ENCODE data around the gene MMRN2.

Gene MMRN2

DNA sequence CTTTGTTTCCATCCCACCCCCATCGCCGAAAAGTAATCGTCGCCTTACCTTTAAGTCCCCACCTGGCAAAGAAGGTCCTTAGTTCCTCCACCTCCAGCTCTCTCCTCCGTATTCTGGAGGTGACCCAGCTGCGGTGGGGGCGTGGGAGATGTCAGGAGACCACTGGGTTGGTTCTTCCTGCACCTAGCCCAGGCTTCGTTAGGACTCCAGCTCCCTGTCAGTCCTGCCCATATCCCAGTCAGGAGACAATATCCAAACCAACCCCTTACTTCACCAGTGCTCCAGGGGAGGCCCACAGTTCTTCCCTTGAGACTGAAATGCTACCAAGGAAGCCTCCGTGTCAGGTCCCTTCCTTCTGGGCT lies 11.6 kb upstream of the MMRN2 start:
- no peak for FAIRE-seq

- no peak for FAIRE-seq
Observed at GRCh38 chr10:86968271-86968993, 11.0 kb upstream of the MMRN2 start, which contains the start of gene ADIRF. Gene ADIRF, plus strand, starts transcription at chr10:86968482. Its CDS starts 63 bp downstream, at chr10:86968545.

- FAIRE-seq: no peak
Observed at GRCh38 chr10:86967481-86967941, 10.1 kb upstream of the MMRN2 start.

GRCh38 chr10:86965986-86966654 lies 8.7 kb upstream of the MMRN2 start:
- no peak for FAIRE-seq

- no peak for FAIRE-seq
Observed at GRCh38 chr10:86964847-86965190, 7.4 kb upstream of the MMRN2 start.

GRCh38 chr10:86964061-86964846 lies 6.8 kb upstream of the MMRN2 start:
- FAIRE-seq: no peak

DNA sequence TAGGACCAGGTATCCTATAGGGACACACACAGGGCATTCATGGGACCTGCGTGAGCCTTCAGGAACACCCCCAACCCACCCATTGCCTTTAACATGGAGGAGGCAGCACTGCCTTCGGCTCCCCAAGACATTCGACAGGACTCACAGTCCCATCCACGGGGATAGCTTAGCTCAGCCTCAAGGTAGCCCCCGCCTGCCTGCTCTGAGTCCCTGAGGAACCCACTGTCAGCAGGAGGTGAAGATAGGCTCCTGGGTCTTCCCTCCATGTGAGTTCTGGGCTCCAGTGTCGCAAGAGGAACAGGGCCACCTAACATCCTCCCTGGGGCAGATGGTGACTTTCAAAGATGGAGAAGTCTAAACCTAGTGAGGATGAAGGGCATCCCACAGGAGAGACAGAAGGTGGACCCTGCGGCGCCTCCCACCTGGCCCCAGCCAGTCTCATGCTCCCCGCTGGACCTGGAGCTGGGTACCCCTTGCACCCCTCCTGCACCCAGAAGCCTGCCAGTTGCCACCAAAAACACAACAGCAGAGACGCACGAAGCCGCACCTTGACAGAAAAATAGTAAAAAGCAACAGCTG lies 6.0 kb upstream of the MMRN2 start:
- no peak for FAIRE-seq

DNA sequence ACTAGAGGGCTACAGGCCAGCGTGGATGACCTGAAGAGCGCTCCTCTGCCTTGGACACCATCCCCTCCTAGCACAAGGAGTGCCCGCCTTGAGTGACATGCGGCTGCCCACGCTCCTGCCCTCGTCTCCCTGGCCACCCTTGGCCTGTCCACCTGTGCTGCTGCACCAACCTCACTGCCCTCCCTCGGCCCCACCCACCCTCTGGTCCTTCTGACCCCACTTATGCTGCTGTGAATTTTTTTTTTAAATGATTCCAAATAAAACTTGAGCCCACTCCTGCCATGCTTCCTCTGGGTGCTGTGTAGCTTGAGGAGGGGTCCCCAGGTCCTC lies 5.5 kb upstream of the MMRN2 start:
- FAIRE-seq: no peak

DNA sequence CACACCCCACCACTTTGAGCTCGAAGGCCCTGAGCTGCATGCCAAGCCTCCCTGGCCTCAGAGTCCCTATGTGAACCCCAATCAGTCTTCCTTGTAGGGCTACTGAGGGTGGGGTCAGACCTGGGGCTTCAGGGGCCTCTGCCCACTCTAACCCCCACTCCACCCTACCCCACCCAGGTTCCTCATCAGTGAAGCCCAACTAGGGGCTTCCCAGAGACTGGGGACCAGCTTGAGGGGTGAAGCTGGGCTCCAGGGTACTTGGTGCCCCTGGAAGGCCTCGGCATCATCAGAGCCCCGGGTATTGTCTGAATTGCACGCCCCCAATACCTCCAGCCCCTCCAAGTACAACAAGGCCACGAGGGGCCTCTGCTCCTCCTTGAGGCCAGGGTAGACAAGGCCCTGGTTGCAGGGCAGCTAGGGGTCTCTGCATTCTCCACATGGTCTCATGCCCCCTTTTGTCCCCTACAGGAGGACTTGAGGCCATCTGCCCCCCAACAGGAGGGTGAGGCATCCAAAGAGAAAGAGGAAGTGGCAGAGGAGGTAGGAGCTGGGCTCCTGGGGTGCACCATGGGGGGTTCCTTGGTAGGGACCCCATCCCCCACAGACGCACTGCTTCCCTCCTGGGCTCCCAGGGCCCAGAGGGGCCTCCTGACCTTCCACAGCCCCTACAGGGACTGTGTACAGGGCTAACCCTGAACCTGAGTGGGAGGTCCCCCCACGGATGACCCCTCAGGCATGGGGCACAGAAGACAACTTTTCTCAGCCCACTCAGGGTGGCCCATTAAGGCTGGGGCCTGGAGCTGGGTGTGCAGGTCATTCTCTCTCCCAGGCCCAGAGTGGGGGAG lies 4.9 kb upstream of the MMRN2 start:
- FAIRE-seq: no peak

DNA sequence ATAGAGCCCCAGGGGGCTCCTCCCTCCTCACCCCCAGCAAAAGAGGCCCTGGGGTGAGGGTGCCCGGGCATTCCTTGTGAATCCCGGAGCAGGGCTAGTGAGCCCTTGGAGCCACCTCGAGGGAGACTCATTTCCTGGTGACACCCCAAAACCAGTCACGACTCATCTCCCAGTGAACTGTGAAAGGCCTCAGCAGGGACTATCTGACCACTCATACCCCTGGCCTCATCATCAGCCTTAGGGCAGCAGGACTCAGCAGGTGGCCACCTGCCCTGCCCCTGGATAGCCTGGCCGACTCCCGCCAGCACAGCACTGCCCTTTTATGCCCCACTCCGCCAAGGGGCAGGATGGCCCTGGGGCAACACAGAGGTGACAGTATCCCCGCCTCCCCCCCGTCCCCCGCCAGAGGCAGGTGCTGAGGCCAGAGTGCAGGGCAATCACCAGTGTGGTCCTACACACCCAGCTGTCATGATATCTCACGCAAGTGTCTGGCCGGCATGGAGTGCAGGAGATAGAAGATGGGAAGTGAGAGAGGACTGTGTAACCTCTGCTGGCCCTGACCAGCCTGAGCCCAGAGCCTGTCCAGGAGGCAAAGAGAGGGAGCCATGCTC lies 4.2 kb upstream of the MMRN2 start:
- no peak for FAIRE-seq

GRCh38 chr10:86960863-86961434 lies 3.5 kb upstream of the MMRN2 start:
- FAIRE-seq: no peak

DNA sequence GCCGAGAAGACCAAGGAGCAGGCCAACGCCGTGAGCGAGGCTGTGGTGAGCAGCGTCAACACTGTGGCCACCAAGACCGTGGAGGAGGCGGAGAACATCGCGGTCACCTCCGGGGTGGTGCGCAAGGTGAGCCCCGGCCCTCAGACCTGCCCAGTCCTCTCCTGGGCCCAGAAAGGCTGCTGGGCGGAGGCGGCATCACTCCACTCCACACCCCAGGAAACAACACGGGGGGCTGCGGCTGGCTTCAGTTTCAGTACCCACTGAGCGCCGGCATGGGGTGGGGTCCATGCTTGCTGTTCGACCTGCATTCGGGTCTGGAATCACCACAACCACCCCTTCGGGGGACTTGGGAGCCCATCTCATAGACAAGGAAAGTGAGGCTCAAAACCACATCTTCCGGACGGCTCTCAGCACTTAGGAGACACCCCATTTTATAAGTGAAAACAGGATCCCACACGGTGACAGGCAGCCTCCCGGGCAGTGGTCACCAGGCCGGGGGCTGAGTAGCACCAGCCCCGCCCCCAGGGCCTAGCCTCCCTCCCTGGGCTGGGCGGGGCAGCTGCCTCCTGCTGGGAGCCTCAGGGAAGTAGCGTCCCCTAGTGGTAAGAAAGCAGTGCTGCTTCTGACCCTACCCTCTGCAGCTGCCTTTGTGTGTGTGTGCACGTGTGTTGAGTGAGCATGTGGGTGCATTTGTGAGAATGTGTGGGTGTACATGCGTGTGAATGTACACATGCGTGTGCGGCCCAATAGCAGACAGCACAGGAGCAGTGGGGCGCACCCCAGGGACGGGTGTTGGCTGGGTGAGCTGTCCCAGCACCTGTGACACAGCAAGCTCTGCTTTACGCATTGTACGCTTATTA lies 2.8 kb upstream of the MMRN2 start:
- no peak for FAIRE-seq

- no peak for FAIRE-seq
Observed at GRCh38 chr10:86959737-86960002, 2.3 kb upstream of the MMRN2 start.

- FAIRE-seq: no peak
Observed at GRCh38 chr10:86958901-86959736, 1.7 kb upstream of the MMRN2 start.

- no peak for FAIRE-seq
Observed at GRCh38 chr10:86958116-86958900, 893 bp upstream of the MMRN2 start, which contains the start of gene SNCG. Gene SNCG, plus strand, starts transcription at chr10:86958599. Its CDS starts 99 bp downstream, at chr10:86958698.

GRCh38 chr10:86956848-86957448 lies 467 bp downstream of the MMRN2 start:
- no peak for FAIRE-seq

DNA sequence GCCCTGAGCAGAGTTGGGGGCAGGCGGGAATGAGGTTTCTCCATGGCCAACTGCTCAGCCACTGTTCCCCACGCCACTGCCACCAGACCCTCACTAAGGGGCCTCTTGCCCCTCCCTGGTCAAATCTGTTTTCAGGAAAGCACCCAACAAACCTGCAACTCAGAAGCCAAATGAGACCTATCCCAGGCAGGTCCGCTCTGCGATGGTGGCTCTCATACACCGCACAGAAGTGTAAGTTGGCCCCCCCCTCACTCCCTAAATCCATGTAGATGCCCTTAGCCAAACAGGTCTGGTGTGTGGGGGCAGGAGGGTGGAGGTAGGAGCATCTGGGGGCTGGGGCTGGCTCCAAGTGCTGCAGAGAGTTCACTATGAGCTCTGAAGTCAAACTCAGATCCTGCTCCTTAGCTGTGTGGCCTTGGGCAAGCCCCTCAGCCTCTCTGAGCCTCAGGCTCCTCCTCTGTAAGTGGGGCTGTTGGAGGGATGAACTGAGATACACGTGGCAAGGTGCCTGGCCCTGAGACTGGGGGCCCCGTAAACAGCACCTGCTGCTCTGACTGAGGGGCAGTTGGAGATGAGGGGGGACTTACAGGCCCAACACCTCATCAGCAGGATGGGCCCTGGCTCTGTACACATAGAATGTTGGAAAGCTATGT lies 1.1 kb downstream of the MMRN2 start:
- no peak for FAIRE-seq

DNA sequence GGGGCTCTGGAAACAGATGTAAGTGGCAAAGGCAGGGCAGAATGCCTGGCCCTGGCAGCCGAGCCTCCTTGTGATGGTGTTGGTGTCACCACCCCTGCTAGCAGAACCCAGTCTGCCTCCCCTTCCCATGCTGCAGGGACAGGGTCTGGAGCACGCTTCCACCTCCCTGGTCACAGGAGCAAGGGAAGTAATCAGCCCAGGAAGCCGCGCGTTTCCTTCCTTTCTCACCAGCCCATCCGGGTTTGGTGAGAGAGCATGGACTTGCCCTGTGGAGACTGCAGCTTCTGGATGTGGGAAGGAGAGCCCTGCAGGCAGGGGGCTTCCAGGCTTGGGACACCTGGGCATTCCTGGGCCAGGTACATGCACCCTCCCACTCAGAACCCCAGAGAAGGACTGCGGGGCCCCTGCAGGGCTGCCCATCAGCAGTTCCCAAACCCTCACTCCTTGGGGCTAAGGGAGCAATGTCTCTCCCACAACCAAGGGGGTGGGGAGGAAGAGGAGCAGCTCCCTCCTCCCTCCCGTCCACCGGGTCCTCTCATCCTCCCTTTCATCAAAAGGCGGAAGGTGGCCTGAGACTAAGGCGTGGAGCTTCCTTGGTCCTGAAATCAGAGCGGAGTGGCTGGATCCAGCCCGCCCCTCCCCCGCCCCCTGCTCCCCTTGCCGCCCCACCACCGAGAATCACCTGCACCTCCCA lies 1.8 kb downstream of the MMRN2 start:
- FAIRE-seq: no peak
